Neural cell (in vitro differentiated cells): ENCODE data around the gene ANGPT4. TPM values are rescaled to one million over a fixed set of nuclear protein-coding genes. Genes with fewer than 3 reads are reported as not detected.

Experiments
- H2AFZ ChIP-seq: fragments of 200-600, 300-800 bp; sonication (generic), shearing (Covaris generic); 2 replicates; pipeline ENCODE4 v1.6.0; 2014; ENCODE audit warnings: low read depth, mild to moderate bottlenecking, antibody characterized with exemption, low read length, moderate library complexity
- H3F3A ChIP-seq: fragments of 200-600 bp; shearing (Covaris generic); 2 replicates; pipeline ENCODE4 v1.6.1; 2016; ENCODE audit warnings: mild to moderate bottlenecking, moderate library complexity, mixed read lengths, antibody characterized with exemption, low read length; ENCODE audit not compliant: insufficient read depth, poor library complexity, severe bottlenecking
- H3K27ac ChIP-seq: fragments of 200-600, 300-800 bp; sonication (generic), shearing (Covaris generic); 2 replicates; pipeline ENCODE4 v1.5.1; 2014; ENCODE audit warnings: mild to moderate bottlenecking, low read length, moderate library complexity
- H3K27me3 ChIP-seq: fragments of 300-800, 200-600 bp; sonication (generic), shearing (Covaris generic); 2 replicates; pipeline ENCODE4 v1.6.0; 2014; ENCODE audit warnings: mild to moderate bottlenecking, low read depth, low read length, moderate library complexity; ENCODE audit not compliant: insufficient read depth
- H3K36me3 ChIP-seq: fragments of 300-800, 200-600 bp; sonication (generic), shearing (Covaris generic); 2 replicates; pipeline ENCODE4 v1.5.1; 2014; ENCODE audit warnings: mild to moderate bottlenecking, antibody characterized with exemption, low read length, moderate library complexity; ENCODE audit not compliant: insufficient read depth
- H3K4me2 ChIP-seq: fragments of 300-800, 200-600 bp; sonication (generic), shearing (Covaris generic); 2 replicates; pipeline ENCODE4 v1.6.0; 2014; ENCODE audit warnings: mild to moderate bottlenecking, low read length
- H3K4me3 ChIP-seq: fragments of 300-800, 200-600 bp; sonication (generic), shearing (Covaris generic); 2 replicates; pipeline ENCODE4 v1.5.1; 2014; ENCODE audit warnings: mild to moderate bottlenecking, low read length, moderate library complexity
- H3K79me2 ChIP-seq: fragments of 200-600 bp; shearing (Covaris generic); replicated peaks from 2 replicates; pipeline ENCODE4 v1.6.0; 2014; ENCODE audit warnings: mild to moderate bottlenecking, low read length, moderate library complexity; ENCODE audit not compliant: insufficient read depth
- H3K9ac ChIP-seq: fragments of 300-800, 200-600 bp; sonication (generic), shearing (Covaris generic); 2 replicates; pipeline ENCODE4 v1.6.1; 2016; ENCODE audit warnings: mild to moderate bottlenecking, low read length, mixed read lengths
- H3K9me2 ChIP-seq: fragments of 200-600 bp; shearing (Covaris generic); 2 replicates; pipeline ENCODE4 v1.6.1; 2016; ENCODE audit warnings: mild to moderate bottlenecking, low read length, mixed read lengths; ENCODE audit not compliant: insufficient read depth
- H3K9me3 ChIP-seq: fragments of 200-600, 300-800 bp; sonication (generic), shearing (Covaris generic); 2 replicates; pipeline ENCODE4 v1.6.1; 2016; ENCODE audit warnings: mild to moderate bottlenecking, mixed run types, low read length, moderate library complexity, mixed read lengths
- H4K20me1 ChIP-seq: fragments of 200-600 bp; shearing (Covaris generic); 2 replicates; pipeline ENCODE4 v1.6.1; 2016; ENCODE audit warnings: mild to moderate bottlenecking, mixed run types; ENCODE audit not compliant: insufficient read depth
- CTCF ChIP-seq: fragments of 450-650 bp; IDR thresholded peaks from 2 replicates; pipeline ENCODE4 v1.5.1; 2014; ENCODE audit warnings: antibody characterized with exemption, mild to moderate bottlenecking, moderate library complexity; ENCODE audit not compliant: poor library complexity, severe bottlenecking
- EP300 ChIP-seq: fragments of 450-650 bp; conservative IDR thresholded peaks from 2 replicates; pipeline ENCODE4 v1.6.1; 2014; ENCODE audit warnings: antibody characterized with exemption, mild to moderate bottlenecking, moderate library complexity; ENCODE audit not compliant: poor library complexity, severe bottlenecking
- EZH2 ChIP-seq: fragments of 200-600, 300-800 bp; shearing (Covaris generic), sonication (generic); IDR thresholded peaks from 2 replicates; pipeline ENCODE4 v1.6.1; 2014; ENCODE audit warnings: antibody characterized with exemption, low read length, borderline replicate concordance, mild to moderate bottlenecking; ENCODE audit not compliant: insufficient read depth, poor library complexity, severe bottlenecking
- MXI1 ChIP-seq: fragments of 450-650 bp; conservative IDR thresholded peaks from 2 replicates; pipeline ENCODE4 v1.6.1; 2014; ENCODE audit warnings: antibody characterized with exemption, mild to moderate bottlenecking; ENCODE audit not compliant: poor library complexity, severe bottlenecking
- POLR2AphosphoS5 ChIP-seq: IDR thresholded peaks from 2 replicates; pipeline ENCODE4 v1.6.1; 2012
- RAD21 ChIP-seq: fragments of 450-650 bp; conservative IDR thresholded peaks from 2 replicates; pipeline ENCODE4 v1.6.1; 2014; ENCODE audit warnings: antibody characterized with exemption, mild to moderate bottlenecking, moderate library complexity
- SMC3 ChIP-seq: fragments of 450-650 bp; conservative IDR thresholded peaks from 2 replicates; pipeline ENCODE4 v1.6.1; 2014; ENCODE audit warnings: antibody characterized with exemption, mild to moderate bottlenecking, moderate library complexity; ENCODE audit not compliant: poor library complexity
- TAF1 ChIP-seq: IDR thresholded peaks from 2 replicates; pipeline ENCODE4 v1.6.1; 2012; ENCODE audit warnings: low read depth
- polyA plus RNA-seq: library from polyadenylated mRNA; depleted of rRNA; stranded (reverse); fragments of >200 nt; gene quantifications from 2 replicates; pipeline ENCODE4 v1.2.3, GENCODE V29; 2014
- TF ChIP-seq, protein P1 (sequence below): IDR thresholded peaks from 2 replicates; pipeline ENCODE4 v1.6.1; 2012; ENCODE audit warnings: borderline replicate concordance

ANGPT4 gene
- polyA plus RNA-seq, 1 donor from 2014 or later, result not detected

DNA sequence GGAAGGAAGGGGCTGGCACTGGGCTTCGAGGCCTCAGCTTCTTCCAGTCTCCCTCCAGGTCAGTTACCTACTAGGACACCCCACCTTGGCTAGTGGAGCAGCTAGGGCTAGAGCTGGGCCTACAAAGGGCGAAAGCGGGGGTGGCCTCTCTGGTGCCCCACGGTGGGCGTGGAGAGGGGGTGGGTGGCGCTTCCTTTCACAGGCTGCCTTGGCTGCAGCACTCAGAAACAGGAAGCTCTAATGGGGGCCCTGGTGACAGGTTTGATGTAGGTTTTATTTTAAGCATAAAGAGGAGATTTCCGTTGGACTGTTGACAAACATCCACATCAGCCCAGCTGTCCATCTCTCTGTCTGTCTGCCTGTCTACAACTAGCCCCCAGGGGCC lies 69.2 kb downstream of the ANGPT4 start:
- no peaks in the 10 kb centered on the region for H3K9me2 ChIP-seq

DNA sequence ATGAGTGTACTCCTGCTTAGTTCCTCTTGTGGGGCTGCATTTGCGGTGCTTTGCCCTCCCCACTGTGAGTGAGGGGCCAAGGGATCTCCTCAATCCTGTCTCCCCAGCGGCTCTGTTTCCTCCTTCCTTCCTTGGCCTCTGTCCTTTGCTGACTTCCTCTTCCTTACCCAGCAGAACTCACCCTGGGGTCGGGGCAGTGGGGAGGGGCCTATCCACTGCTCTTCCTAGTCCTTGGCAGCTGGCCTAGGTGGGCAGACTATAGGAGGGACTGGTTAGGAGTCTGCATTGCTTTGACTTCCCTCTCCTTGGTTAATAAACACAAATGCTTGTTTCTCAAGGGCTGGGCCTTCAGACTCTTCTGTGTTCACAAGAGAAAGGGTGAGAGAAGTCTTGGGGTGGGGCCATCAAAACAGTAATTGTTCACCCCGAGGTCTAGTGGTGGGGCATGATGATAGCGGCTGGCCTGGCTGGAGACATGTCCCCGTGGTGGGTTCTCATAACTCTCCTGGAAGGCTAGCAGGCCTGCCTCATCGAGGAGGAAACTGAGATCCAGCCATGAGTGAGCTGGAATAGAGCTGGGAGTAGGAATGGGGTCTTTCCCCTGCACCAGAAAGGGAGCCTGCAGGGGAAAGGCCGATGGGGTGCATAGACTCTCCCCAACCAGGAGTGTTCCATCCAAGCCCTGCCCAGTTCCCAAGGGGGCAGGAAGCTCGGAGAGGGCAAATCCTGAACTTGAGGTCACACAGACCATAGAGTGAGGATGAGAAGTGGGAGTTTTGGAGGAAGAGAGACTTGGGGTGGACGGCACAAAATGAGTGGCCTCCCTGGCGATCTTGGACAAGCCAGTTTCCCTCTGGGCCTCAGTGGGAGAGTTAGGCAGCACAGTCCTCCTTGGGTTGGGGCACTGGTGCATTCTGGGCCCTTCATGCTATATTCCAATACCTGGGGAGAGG lies 69.9 kb downstream of the ANGPT4 start:
- Histone ChIP-seq H4K20me1 (no peaks in the 10 kb centered on the region), H3K4me3 (peak overlapping the region; percentile 91), H3F3A (no peaks in the 10 kb centered on the region), H3K9ac (peak overlapping the region; percentile 97), H3K9me3 (no peaks in the 10 kb centered on the region), H3K36me3 (no peaks in the 10 kb centered on the region), H3K4me2 (peak overlapping the region; percentile 36), H3K79me2 (peaks cover 7% of the 10 kb centered on the region), H2AFZ (no peak overlapping the region), H3K9me2 (no peaks in the 10 kb centered on the region), H3K27me3 (peaks cover 25% of the 10 kb centered on the region), H3K27ac (no peak overlapping the region)
- TF ChIP-seq, protein P1, sequence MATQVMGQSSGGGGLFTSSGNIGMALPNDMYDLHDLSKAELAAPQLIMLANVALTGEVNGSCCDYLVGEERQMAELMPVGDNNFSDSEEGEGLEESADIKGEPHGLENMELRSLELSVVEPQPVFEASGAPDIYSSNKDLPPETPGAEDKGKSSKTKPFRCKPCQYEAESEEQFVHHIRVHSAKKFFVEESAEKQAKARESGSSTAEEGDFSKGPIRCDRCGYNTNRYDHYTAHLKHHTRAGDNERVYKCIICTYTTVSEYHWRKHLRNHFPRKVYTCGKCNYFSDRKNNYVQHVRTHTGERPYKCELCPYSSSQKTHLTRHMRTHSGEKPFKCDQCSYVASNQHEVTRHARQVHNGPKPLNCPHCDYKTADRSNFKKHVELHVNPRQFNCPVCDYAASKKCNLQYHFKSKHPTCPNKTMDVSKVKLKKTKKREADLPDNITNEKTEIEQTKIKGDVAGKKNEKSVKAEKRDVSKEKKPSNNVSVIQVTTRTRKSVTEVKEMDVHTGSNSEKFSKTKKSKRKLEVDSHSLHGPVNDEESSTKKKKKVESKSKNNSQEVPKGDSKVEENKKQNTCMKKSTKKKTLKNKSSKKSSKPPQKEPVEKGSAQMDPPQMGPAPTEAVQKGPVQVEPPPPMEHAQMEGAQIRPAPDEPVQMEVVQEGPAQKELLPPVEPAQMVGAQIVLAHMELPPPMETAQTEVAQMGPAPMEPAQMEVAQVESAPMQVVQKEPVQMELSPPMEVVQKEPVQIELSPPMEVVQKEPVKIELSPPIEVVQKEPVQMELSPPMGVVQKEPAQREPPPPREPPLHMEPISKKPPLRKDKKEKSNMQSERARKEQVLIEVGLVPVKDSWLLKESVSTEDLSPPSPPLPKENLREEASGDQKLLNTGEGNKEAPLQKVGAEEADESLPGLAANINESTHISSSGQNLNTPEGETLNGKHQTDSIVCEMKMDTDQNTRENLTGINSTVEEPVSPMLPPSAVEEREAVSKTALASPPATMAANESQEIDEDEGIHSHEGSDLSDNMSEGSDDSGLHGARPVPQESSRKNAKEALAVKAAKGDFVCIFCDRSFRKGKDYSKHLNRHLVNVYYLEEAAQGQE, result no peak
- TF ChIP-seq CTCF (no peak), SMC3 (no peak), RAD21 (no peak), EZH2 (no peak), MXI1 (no peak)

More for the DNA sequence above, 69.2 kb downstream of the ANGPT4 start:
- no peaks in the 10 kb centered on the region for H4K20me1 ChIP-seq
- H3K79me2 ChIP-seq, result peaks cover 7% of the 10 kb centered on the region
- H3K9me3 ChIP-seq, result no peaks in the 10 kb centered on the region
- H3K9ac ChIP-seq, result no peak overlapping the region
- no peak overlapping the region for H3K27ac ChIP-seq
- no peak overlapping the region for H2AFZ ChIP-seq
- no peak overlapping the region for H3K4me2 ChIP-seq
- H3K36me3 ChIP-seq, result no peaks in the 10 kb centered on the region
- no peak for TF ChIP-seq EZH2
- TF ChIP-seq EP300, result no peak
- no peak for TF ChIP-seq RAD21
- no peak for TF ChIP-seq POLR2AphosphoS5
- TF ChIP-seq MXI1, result no peak
- TF ChIP-seq, protein P1, result no peak
- TF ChIP-seq SMC3, result no peak
- TF ChIP-seq CTCF, result no peak
- TF ChIP-seq TAF1, result no peak
- no peaks in the 10 kb centered on the region for H3F3A ChIP-seq
- peaks cover 18% of the 10 kb centered on the region for H3K27me3 ChIP-seq
- H3K4me3 ChIP-seq, result peak overlapping the region; percentile 91
